ENCODE results near the gene MPHOSPH6.
"Not testable (repeated sequence)": the region's sequence is repeated elsewhere in the genome, so short reads cannot be mapped to it uniquely, and the experiment has no call there.

MPHOSPH6 gene

GRCh38 chr16:82175627-82176026, 5.6 kb upstream of the MPHOSPH6 start:
- DNase-seq (ENCODE audit: low read depth) = no peak

DNA sequence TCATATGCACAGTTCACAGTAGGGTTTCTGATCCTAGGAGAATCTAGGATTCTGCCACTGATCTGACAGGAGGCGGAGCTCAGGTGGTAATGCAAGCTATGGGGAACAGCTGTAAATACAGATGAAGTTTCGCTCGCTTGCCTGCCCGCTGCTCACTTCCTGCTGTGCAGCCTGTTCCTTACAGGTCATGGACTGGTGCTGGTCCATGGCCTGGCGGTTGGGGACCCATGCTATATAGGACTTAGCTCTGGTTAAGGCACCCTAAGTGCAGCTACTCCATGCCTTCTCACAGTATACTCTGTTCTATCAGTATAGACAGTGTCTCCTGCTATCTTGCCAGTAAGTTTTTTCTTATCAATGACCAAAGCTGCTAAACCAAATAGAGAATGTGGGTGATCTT, 2.4 kb downstream of the MPHOSPH6 start:
- DNase-seq (ENCODE audit: low read depth) = no peak

- no peak for DNase-seq (ENCODE audit: low read depth)
These were observed 9.8 kb downstream of the MPHOSPH6 start for GRCh38 chr16:82160226-82160625.

DNA sequence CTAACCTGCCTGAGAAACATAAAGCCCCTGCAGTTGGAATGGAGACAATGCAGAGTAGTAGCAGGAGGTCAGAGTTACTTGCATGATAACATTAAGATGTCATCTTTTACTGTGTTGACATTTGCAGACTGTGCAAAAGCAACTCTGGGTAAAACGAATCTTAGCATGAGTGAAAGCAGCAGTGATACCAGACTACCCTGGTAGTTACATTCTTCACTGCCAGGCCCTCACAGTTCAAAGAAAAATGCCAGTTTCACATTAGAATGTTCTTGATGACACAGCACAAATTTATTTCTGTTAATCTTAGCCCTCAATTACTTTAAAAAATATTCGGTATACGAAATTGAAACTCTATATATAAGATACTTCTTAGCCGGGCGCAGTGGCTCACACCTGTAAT, 12.2 kb downstream of the MPHOSPH6 start:
- DNase-seq (ENCODE audit: low read depth) = no peak

DNA sequence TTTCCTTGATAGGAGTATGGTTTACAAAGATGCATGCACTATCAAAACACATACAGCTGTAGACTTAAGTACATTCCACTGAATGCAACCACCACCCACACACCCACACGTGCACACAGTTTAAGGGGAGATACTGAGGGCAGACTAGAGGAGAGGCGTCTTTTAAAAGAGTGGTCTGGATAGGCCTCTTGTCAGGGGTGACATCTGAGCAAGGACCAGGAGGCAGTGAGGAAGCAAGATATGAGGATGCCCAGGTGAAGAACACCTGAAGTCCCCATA, 12.6 kb downstream of the MPHOSPH6 start:
- no peak for DNase-seq (ENCODE audit: low read depth)

- no peak for DNase-seq (ENCODE audit: low read depth)
These were observed 13.1 kb downstream of the MPHOSPH6 start for GRCh38 chr16:82156761-82157533.

GRCh38 chr16:82152641-82153112, 17.3 kb downstream of the MPHOSPH6 start:
- no peak for DNase-seq (ENCODE audit: low read depth)

GRCh38 chr16:82152196-82152595, 17.8 kb downstream of the MPHOSPH6 start:
- DNase-seq (ENCODE audit: low read depth) = no peak

DNA sequence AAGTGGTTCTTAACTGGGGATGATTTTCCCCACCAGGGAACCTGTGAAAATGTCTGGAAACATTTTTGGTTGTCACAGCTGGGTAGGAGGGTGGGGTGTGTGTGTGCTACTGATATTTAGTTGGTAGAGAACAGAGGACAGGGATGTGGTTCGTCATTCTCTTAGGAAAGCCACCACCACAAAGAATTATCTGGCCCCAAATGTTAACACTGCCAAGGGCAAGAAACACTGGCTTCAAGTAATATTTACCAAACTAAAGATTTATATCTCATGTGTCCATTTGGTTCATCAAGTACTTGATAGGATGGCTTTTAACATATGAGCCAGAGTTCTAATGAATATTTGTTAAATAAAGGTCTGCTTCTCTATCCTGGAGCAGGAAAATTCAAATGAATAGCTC, 19.5 kb downstream of the MPHOSPH6 start:
- DNase-seq (ENCODE audit: low read depth) = no peak

DNA sequence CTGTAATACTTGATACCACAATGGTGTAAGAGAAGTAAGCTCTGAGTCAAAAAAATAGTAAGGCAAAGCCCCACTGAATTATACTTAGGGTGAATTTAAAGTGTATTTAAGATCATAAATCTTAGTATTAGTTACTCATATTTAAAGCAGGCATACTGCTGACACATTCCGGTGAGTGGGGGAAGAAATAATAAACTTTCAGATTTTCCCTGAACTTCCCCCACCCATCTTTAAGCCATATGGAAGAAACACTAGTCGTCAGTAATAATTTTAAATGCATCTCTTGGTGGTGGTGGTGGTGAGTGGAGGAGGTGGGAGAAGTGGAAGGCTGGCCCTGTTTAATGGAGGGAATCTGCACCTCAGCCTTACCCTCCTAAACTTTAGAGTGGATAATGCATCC, 20.5 kb downstream of the MPHOSPH6 start:
- no peak for DNase-seq (ENCODE audit: low read depth)

- DNase-seq (ENCODE audit: low read depth) = no peak
These were observed 22.5 kb downstream of the MPHOSPH6 start for GRCh38 chr16:82147546-82147945.

DNA sequence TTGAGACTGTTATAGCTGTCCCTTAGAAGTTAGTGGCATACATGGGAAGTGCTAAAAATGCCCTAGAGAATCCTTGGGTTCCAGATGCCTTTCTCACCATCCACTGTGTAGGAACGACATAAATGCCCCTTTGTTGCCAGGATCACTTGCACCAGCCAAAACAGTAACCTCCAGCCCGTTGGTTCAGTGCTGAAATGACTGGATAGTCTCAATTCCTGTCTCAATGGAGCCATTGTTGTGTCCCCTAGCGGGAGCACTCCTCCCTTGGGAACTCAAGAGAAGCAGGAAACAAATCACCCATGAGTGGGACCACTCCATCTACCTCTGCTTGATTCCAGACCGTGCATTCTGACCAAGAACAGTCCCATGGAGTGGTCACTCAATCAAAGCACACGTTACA, 23.1 kb downstream of the MPHOSPH6 start:
- no peak for DNase-seq (ENCODE audit: low read depth)

GRCh38 chr16:82146556-82146955, 23.5 kb downstream of the MPHOSPH6 start:
- DNase-seq (ENCODE audit: low read depth) = no peak

DNA sequence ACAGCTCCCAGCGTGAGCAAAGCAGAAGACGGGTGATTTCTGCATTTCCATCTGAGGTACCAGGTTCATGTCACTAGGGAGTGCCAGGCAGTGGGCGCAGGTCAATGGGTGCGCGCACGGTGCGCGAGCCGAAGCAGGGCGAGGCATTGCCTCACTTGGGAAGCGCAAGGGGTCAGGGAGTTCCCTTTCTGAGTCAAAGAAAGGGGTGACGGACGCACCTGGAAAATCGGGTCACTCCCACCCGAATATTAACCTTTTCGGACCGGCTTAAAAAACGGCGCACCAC, 30.8 kb downstream of the MPHOSPH6 start:
- DNase-seq (ENCODE audit: low read depth) = not testable (repeated sequence)

GRCh38 chr16:82138478-82139285, 31.3 kb downstream of the MPHOSPH6 start:
- DNase-seq (ENCODE audit: low read depth) = no peak

DNA sequence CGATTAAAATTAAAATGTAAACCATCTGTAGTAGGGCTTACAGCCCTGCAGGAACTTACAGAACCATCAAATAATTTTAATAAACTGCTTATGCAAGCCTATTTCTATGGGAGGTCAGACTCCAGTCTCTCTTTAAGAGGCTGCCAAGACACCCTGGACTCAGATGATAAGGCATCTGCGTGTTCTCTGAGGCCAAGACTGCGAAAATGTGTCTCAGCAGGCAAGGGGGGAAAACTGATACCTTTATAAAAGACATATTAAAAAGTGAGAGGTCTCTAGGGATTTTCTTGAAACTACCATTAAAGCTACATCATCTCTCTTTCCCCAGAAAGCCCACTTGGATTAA, 32.2 kb downstream of the MPHOSPH6 start:
- DNase-seq (ENCODE audit: low read depth) = no peak

DNA sequence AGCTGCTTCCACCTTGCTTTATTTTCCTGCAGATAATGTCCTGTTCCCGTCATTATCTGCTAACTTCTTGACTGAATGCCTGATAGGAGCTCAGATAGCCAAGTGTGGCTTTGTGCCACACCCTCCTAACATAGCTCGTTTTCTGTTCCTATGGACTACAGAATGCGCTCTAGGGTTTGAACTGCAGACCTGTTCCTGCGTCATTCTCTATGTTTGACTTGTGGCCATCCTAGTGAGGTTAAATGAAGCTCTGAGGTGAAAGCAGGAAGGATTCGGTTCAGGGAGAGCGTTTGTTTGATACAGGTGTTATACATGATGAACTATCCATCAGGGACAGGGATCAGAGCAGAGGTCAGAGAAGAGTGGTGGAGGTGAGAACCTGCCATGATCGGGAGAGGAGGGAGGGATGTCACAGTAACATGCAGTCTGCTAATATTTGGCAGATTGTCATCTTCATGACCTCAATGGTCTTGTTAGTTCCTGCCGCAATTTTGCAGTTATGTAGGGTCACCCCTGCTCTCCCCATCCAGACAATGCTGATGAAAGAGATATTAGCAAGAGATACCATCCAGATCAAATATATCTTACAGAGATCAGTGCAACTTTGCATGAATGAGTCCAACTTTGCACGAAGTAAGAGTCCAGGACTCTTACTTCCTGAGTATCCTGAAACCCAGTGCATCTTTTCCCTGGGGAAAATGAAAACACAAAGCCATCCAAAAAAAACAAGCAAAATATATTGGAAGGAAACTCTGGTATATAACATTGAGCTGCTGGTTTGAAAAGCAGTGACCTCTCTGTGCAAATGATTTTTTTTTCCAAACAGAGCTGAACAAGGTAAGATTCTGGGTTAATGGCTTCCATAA, 32.8 kb downstream of the MPHOSPH6 start:
- no peak for DNase-seq (ENCODE audit: low read depth)

- DNase-seq (ENCODE audit: low read depth) = no peak
These were observed 34.2 kb downstream of the MPHOSPH6 start for GRCh38 chr16:82135844-82136243.

DNA sequence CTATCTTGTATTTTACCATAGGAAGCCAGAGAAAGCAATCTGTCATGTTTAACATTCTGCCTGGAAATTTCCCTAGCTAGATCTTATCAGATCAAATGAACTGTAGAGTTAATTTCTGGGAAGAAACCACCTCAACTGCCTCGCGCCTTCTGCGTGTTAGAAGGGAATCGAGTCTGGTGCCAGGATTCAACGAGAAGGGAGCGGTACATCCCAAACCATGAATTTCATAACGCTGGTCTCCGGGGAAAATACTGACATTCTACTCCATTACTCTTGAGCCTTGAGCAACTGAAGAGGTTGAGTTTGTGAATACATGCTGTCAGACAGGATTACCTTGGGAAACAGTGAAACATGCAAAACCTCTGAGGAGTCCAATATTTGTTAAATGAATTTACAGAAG, 35.2 kb downstream of the MPHOSPH6 start:
- no peak for DNase-seq (ENCODE audit: low read depth)

DNA sequence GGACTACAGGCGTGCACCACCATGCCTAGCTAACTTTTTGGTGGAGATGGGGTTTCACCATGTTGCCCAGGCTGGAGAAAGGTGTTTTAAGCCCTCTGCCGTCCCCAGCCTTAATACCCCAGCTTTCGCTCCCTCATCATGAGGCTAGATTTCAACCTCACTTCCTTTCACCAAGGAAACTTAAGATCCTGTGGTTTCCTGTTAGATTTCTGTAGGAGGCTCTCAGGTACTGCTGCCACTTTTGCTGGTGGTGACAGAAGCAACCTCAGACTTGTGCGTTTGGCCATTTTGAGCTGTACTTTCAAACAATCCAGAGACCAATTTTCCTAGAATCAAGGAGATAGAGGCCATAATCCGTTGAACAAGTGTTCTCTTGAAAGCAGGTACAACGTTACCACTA, 36.2 kb downstream of the MPHOSPH6 start:
- DNase-seq (ENCODE audit: low read depth) = no peak

GRCh38 chr16:82129881-82130280, 40.1 kb downstream of the MPHOSPH6 start:
- no peak for DNase-seq (ENCODE audit: low read depth)

GRCh38 chr16:82124651-82125050, 45.4 kb downstream of the MPHOSPH6 start:
- no peak for DNase-seq (ENCODE audit: low read depth)

DNA sequence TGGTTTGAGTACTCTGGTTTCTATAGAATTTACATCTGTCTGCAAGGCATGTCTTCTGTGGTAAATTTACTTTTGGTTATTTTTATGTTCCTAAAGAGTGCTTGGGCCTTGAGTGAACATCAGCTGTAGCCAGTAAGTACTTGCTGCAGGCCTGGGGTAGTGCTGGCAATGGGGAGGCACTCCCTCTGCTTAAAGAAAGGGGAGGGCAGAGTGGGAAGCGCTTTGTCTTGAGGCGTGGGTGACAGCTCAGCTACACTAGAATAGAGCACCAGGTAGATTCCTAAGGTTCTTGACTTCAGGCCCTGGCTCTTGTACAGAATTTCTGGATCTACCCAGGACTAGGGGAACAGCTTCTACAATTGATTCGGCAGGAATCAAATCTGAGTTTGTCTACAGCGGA, 50.6 kb downstream of the MPHOSPH6 start:
- no peak for DNase-seq (ENCODE audit: low read depth)

All from HS-5 (cell line).